GM06990 (cell line): ENCODE results near the gene SMIM38.

ENCODE experiments used
- DNase-seq: peaks from one replicate; pipeline ENCODE4 v3.0.0-alpha.2; 2011; ENCODE audit not compliant: insufficient read length; ENCODE audit errors: extremely low read depth
- H3K27me3 ChIP-seq: replicated peaks from 2 replicates; pipeline ENCODE4 v1.6.0; 2011; ENCODE audit warnings: low read length; ENCODE audit not compliant: control insufficient read depth, insufficient read depth
- H3K36me3 ChIP-seq: 2 replicates; pipeline ENCODE4 v1.5.1; 2011; ENCODE audit warnings: low read length; ENCODE audit not compliant: control insufficient read depth, insufficient read depth
- H3K4me3 ChIP-seq: replicated peaks from 2 replicates; pipeline ENCODE4 v1.5.1; 2011; ENCODE audit warnings: low read depth, mild to moderate bottlenecking, control low read depth, low read length
- CTCF ChIP-seq: IDR thresholded peaks from 2 replicates; pipeline ENCODE4 v1.5.1; 2011; ENCODE audit warnings: low read length, control low read depth, mild to moderate bottlenecking, inconsistent platforms; ENCODE audit not compliant: insufficient read depth, poor library complexity, severe bottlenecking

Gene SMIM38

GRCh38 chr11:69194396-69194795, 38.7 kb downstream of the SMIM38 start:
- no peaks in the 10 kb centered on the region for H3K27me3 ChIP-seq
- no peak for DNase-seq
- H3K36me3 ChIP-seq, result no peaks in the 10 kb centered on the region
- no peak overlapping the region for H3K4me3 ChIP-seq
- TF ChIP-seq CTCF, result no peak

GRCh38 chr11:69194956-69195355, 39.2 kb downstream of the SMIM38 start:
- H3K36me3 ChIP-seq, result no peaks in the 10 kb centered on the region
- H3K27me3 ChIP-seq, result no peaks in the 10 kb centered on the region
- DNase-seq, result no peak
- no peak overlapping the region for H3K4me3 ChIP-seq
- no peak for TF ChIP-seq CTCF

- no peak for DNase-seq
- no peaks in the 10 kb centered on the region for H3K27me3 ChIP-seq
- no peak overlapping the region for H3K4me3 ChIP-seq
- no peaks in the 10 kb centered on the region for H3K36me3 ChIP-seq
- TF ChIP-seq CTCF, result no peak
These were observed 40.4 kb downstream of the SMIM38 start for GRCh38 chr11:69195824-69196782.

GRCh38 chr11:69196783-69197169, 41.0 kb downstream of the SMIM38 start:
- no peaks in the 10 kb centered on the region for H3K27me3 ChIP-seq
- H3K36me3 ChIP-seq, result no peaks in the 10 kb centered on the region
- no peak for DNase-seq
- no peak for TF ChIP-seq CTCF
- H3K4me3 ChIP-seq, result no peak overlapping the region

GRCh38 chr11:69198891-69199582, 43.3 kb downstream of the SMIM38 start:
- Histone ChIP-seq H3K4me3 (no peak overlapping the region), H3K27me3 (no peaks in the 10 kb centered on the region), H3K36me3 (no peaks in the 10 kb centered on the region)
- TF ChIP-seq CTCF, result no peak
- DNase-seq, result no peak
